Measurements from ENCODE around the gene ANO10.
"Not testable (repeated sequence)": the region's sequence is repeated elsewhere in the genome, so short reads cannot be mapped to it uniquely, and the experiment has no call there.

Gene ANO10, protein sequence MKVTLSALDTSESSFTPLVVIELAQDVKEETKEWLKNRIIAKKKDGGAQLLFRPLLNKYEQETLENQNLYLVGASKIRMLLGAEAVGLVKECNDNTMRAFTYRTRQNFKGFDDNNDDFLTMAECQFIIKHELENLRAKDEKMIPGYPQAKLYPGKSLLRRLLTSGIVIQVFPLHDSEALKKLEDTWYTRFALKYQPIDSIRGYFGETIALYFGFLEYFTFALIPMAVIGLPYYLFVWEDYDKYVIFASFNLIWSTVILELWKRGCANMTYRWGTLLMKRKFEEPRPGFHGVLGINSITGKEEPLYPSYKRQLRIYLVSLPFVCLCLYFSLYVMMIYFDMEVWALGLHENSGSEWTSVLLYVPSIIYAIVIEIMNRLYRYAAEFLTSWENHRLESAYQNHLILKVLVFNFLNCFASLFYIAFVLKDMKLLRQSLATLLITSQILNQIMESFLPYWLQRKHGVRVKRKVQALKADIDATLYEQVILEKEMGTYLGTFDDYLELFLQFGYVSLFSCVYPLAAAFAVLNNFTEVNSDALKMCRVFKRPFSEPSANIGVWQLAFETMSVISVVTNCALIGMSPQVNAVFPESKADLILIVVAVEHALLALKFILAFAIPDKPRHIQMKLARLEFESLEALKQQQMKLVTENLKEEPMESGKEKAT

DNA sequence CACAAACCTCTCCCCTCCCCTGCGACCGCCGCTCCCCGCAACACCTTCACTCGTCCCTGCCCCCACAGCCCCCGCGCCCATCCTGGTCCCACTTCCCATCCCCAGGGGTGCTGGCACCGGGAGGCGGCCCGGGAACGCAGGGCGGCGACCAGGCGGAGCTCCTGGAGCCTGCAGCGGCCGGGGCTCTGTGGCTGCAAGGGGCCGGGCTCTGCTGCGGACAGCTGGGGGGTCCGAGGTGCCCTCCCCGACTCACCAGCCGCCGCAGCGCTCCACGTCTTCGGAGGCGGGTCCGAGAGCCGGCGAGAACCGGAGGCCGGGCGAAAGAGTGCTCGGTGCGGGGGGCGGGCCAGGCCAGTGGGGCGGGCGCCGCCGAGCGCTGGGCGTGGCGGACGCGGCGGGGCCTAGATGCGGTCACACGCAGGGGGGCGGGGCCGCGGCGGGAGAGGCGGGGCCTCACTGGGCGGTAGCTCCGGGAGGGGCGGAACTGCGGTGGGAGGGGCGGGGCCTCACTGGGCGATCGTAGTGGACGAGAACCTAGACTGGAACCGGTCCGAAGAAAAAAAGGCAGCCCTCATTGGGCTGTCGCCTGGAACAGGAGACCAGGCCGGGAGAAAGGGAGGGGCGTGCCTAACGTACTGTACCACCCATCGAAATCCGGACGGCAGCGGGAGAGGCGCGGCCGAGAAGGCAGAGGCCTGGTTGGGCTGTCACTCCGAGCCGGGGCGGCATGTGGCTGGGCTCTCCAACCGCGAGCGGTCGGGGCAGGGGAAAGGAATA, at the start of gene ANO10:
TSS of gene ANO10 (minus strand) at position 356 of the 777 bp plus-strand sequence. CDS start 16,159 bp downstream, outside the sequence.
- DNase-seq: peak; percentile 94

DNA sequence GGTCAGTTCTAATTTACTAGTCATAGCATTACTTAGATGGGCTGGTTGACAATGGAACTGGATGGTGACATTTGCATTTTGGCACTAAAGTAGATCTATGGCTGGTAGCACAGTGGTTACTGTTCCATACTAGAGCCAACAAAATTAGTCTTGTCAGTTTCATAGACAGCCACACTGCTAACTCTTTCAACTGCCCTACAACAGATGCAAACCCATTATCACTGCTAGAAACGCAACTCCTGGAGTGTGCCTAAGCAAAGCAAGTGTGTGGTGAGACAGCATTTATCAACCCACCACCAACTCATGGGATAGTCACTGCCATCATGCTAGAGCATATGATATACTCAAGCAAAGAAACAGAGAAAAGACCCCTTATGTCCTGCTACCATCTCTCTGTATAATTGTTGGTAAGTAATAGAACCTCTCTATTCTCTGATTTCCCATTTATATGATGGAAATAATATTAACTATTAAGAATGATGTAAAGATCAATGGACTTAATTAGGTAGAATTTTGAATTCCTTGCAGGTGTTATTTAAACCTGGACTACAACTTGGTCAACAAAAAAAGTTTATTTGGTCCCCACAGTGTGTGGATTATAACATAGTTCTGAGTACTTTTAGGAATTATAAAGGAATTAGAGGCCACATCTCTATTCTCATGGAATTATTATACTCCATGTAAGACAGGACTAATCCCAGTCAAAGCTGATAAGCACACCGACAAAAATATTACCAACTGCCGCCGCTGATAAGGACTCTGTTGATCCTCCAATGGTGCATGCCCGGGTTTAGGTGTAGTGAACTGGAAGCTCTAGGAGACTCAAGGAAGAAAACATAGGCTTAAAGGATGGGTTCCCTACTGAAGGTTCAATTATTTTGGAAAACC, 49.1 kb upstream of the ANO10 start:
- no peak for DNase-seq

DNA sequence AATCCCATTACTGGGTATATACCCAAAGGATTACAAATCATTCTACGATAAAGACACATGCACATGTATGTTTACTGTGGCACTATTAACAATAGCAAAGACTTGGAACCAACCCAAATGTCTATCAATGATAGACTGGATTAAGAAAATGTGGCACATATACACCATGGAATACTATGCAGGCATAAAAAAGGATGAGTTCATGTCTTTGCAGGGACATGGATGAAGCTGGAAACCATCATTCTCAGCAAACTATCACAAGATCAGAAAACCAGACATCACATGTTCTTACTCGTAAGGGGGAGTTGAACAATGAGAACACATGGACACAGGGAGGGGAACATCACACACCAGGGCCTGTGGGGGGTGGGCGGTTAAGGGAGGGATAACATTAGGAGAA, 43.2 kb upstream of the ANO10 start:
- not testable (repeated sequence) for DNase-seq

DNA sequence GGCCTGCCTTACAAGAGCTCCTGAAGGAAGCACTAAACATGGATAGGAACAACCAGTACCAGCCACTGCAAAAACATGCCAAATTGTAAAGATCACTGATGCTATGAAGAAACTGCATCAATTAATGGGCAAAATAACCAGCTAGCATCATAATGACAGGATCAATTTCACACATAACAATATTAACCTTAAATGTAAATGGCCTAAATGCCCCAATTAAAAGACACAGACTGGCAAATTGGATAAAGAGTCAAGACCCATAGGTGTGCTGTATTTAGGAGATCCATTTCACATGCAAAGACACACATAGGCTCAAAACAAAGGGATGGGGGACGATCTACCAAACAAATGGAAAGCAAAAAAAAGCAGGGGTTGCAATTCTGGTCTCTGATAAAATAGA, 39.6 kb upstream of the ANO10 start:
- DNase-seq: not testable (repeated sequence)

DNA sequence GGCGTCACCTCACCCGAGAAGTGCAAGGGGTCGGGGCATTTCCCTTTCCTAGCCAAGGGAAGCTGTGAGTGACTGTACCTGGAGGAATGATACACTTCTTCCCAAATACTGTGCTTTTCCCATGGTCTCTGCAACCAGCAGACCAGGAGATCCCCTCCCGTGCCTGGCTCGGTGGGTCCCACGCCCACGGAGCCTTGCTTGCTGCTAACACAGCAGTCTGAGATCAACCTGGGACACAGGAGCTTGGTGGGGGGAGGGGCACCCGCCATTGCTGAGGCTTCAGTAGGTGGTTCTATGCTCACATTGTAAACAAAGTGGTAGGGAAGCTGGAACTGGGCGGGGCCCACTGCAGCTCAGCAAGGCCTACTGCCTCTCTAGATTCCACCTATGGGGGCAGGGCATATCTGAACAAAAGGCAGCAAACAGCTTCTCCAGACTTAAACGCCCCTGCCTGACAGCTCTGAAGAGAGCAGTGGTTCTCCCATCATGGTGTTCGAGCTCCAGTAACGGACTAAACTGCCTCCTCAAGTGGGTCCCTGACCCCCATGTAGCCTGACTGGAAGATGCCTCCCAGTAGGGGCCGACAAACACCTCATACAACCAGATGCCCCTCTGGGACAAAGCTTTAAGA, 37.6 kb upstream of the ANO10 start:
- DNase-seq: no peak

DNA sequence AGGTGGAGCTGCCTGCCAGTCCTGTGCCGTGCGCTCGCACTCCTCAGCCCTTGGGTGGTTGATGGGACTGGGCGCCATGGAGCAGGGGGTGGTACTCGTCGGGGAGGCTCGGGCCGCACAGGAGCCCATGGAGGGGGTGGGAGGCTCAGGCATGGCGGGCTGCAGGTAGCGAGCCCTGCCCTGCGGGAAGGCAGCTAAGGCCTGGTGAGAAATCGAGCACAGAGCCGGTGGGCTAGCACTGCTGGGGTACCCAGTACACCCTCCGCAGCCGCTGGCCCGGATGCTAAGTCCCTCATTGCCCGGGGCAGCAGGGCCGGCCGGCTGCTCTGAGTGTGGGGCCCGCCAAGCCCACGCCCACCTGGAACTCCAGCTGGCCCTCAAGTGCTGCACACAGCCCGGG, 34.6 kb upstream of the ANO10 start:
- DNase-seq: not testable (repeated sequence)

DNA sequence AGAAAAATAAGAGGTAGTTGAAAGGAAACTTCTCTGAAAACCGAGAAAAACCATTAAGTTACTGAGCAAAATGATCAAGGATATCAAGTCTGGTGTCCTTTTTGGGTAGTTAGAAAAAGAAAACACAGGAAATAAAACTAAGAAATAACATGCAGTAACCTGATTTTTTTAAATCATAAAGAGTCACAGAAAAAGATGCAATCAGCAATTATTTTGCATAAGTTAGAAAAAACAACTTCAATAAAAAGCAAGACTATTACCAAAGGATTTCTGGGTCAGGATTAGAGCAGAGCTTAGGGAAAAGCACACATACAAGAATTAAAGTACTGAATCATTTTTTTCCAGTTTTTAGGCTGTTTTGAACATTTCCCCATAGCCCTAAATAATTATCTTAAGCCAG, 28.5 kb upstream of the ANO10 start:
- DNase-seq: no peak

DNA sequence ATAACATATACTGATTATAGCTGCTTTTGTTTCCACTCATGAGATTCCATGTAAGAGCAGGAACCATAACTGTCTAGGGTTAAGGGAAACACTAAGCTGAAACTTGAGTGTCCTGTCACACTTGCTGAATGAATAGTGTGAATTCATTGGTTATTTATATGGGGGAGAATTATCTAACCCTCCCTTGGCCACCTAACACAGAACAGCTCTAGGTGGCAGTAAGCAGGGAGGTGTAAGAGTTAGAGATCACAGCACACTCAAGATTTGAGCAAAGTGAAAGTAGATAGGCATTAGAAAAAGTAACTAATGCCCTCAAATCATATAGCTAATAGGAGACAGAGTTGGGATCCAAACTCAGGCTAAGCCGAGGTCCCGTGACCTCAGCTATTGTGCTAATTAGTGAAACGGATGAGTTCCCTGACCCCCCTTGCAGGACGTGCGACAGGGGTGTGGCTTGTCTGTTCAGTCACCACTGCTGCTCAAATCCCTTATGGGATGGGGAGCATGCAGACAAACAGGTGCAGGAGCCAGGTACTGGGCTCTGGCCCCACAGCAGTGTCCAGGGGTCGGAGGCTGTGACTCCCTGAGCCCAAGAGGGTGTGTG, 27.7 kb upstream of the ANO10 start:
- DNase-seq: no peak

DNA sequence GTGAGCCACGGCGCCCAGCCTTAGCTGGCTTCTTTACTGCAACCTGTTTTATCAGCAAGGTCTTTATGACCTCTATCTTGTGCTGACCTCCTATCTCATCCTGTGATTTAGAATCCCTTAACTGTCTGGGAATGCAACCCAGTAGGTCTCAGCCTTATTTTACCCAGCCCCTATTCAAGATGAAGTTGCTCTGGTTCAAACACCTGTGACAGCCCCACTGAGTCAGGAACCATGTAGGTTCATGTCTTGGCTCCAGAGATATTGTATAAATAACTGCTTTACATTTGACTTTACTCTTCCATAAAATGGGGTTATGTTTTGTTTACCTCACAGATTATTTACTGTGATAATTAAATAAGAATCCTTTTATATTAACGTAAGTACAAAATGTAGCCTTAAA, 27.1 kb upstream of the ANO10 start:
- no peak for DNase-seq

DNA sequence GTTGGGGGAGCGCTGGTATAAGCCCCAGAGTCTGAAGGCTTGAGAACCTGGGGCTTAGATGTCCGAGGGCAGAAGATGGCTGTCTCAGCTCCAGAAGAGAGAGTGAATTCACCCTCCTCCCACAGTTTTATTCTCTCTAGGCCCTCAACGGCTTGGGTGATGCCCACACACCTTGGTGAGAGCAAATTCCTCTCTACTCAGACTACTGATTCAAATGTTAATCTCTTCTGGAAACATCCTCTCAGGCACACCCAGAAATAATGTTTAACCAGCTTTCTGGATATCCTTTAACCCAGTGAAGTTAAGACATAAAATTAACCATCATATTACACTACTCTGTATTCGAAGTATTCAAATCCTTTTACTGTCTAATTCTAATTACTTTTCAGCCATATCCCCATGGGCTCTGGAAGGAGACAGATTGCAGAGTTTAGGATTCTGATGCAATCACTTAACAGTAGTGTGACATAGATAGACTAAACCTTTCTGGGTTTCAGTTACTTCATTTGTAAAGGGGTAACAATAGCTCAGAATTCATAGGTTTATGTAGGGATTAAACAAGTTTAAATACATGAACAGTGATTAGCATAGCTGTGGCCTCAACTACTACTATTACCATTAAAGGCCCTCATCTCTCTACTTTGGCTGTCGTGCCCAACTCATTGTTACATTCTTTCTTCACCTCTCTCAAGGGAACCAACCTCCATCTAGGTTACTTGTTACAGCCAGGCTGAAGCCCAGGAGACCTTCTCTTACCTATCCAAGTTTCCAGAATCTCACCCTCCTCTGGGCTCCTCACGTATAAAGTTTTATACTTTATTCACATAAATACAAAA, 25.7 kb upstream of the ANO10 start:
- no peak for DNase-seq

DNA sequence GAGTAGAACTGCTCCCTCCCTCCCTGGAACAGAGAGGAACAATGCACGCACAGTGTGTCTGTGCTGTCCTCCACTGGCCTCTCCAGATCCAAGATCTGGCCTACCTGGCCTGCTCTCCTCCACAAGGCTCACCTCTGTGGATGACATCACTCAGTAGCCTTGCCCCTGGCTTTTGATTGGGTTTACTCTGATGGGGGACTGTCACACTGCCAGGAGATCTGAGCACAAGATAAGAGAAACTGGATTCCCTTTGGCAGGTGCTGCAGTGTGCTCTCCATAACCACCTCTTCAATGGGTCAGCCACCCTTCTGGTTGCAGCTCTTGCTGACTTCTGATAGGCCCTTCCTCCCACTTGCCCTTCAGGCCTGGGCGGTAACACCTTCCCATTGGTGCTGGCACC, 22.6 kb upstream of the ANO10 start:
- no peak for DNase-seq

DNA sequence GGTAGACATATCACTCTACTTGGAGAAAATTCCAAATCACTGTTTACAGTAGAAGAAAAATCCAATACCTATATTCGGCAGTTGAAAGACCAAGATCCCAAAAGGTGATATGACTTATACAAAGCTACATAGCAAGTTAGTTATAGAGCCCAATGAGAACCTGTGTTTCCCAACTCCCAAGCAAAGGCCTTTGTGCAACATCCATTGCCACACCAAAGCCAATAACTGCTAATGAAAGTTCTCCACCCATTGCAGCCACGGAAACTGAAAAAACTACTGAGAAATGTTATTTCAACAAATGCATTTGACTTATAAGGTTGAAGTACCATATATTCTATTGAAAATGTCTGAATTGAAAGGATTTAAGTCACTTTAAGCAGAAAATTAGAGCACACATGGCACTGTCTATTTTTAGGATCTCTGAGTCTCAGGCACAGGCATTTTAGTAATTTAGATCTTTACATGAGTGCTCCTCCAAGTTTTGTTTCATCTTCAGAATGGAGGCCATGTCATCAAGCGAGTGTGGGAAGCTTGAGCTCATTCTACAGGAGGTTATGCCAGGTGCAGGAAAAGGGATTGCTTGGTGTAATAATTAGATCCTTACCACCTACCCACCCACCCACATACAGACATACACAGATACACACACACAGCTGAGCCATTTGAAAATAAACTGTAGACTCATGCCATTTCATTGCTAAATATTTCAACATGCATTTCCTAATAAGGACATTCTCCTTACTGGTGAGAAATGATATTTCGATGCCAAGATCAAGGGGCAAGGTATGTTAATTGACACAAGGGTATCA, 19.7 kb upstream of the ANO10 start:
- DNase-seq: no peak

DNA sequence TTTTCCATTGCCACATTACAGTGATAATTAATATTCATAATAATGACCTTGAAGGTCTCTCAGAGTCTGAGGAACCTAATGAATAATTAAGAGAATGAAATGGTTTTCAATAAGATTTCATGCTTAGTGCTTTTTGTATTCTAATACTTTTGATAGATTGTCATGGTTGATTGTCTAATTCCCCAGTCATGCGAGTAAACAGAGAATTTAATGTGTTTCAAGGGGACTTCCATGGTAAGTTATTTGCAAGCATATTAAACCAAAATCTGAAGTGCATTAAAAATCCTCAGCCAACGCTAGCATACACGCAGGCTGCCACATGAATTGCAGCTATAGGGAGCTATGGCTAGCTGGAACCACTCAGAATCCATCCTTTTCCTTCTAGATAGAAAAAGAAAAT, 18.9 kb upstream of the ANO10 start:
- no peak for DNase-seq

DNA sequence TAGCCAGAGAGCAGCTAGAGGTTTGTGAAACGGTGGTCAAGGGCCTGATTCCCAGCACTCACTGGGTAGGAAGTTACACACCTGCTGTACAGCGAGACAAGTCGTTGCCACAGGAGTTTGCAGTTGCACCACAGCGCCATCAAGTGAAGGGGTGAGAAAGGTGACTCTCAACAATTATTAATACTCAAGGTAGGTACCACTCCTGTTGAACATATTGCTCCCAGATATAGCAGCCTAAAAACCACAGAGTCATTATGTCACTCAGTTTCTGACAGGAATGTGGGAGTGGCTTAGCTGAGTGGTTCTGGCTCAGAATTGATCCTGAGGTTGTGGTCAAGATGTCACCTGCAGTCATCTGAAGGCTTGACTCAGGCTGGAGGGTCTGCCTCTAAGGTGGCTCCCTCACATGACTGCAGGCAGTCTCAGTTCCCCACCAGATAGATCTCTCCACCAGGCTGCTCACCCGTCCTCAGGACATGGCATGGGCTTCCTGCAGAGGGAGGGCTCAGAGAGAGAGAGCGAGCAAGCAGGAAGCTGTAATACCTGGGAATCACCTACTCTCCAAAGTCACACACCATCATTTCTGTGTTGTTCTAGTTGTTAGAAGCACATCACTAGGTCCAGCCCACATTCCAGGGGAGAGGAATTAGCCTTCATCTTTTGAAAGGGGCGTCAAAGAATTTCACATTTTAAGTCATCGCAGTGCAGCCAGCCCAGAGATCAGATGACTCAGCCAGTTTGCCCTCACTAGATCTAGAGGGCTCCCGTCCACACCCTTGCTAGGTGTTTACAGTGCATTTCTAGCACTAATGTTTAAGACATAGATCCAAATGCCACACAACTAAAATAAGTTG, 17.0 kb upstream of the ANO10 start:
- peak; percentile 2 for DNase-seq

DNA sequence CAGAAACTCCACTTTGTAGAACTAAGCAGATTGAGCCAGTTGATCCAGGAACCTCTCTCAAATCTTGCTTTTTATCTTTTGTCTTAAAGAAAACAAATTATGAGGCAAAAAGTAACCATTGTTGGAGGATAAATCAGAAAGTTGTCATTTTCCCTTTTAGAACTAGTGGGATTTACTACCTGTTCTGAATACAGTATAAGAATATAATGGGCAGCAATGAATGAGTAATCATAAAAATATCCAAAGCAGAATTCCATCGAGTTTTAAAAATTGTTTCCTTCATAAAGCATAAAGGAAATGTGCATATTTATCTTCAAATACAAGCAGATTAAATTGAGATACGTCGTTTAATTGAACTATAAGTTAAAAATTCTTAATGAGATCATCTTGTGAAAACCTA, 15.9 kb upstream of the ANO10 start:
- no peak for DNase-seq

DNA sequence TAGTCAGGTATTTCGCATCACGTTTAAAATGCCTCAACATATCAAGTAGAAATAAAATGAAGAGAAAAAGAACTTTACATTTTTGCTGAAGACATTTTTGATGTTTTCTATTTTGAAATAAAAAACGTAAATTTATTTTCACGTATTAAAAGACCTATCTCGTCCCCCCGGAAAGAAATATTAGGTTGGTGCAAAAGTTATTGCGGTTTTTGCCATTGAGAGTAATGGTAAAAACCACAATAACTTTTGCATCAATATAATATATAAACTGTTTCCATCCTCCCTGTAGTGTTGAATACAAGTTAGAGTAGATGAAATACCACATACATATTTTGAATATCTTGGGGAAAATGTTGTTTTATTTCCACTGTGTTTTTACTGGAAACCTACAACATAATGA, 11.2 kb upstream of the ANO10 start:
- DNase-seq: no peak

DNA sequence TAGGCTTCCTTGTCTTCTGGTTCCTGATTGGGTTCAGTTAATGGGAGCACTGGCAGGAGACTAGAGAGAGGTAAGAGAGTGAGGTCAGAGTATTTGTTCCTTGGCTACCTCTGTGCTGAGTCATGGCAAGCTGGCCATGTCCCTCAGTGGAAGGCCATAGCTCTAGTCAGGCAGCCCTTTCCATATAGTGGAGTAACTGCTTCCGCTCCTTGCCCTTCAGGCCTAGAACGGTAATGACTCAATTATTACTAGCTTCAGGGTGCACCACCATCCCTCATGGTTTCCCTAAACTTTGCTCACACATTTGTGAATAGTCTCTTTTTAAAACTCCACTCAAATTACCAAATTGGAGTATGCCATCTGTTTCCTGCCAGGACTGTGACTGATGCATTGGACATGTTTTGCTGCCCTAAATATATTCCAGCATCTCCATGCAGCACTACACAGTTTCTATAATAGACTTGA, 10.5 kb upstream of the ANO10 start:
- DNase-seq: no peak

DNA sequence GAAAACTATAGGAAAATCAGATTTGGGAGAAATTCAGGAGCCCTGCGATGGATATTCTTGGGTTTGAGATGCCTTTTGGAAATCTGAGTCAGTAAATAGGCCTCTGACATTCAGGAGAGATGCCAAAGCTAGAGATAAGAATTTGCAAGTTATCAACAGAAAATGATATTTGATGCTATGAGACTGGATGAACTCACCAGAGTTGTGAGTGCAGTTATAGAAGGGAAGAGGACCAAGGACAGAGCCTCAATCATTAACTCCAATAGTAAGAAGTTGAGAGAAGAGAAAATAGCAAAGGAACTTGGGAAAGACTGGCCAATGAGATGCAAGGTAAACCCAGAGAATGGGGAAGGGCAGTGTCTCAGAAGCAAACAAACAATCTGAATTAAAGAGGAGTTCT, 7.9 kb upstream of the ANO10 start:
- DNase-seq: no peak

DNA sequence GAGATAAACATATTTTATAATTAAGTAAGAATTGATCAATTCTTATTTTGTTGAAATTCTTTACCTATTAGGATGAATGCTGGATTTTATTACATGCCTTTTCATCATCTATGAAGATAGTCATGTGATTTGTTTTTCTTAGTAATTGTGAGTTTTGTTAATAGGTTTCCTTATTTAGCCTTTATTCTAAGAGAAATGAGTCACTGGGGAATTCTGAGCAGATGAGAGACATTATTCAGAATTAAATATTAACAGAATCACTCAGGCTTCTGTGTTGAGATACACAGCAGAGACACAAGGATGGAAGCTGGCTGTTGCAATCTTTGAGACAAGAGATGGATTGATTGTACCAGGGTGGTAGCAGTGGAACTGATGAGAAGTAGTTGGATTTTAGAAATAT, 7.4 kb upstream of the ANO10 start:
- no peak for DNase-seq

Data from NCI-H146 (cell line).